KOPT-K1 (cell line): ENCODE results near the gene PRL.

Experiments used
- H3K27ac ChIP-seq: fragments of 200-600 bp; sonication (generic); 2 replicates; pipeline ENCODE4 v1.5.1; 2016; ENCODE audit warnings: antibody characterized with exemption, mild to moderate bottlenecking, low read depth, low read length; ENCODE audit not compliant: poor library complexity, severe bottlenecking
- H3K36me3 ChIP-seq: fragments of 200-600 bp; sonication (generic); 2 replicates; pipeline ENCODE4 v1.5.1; 2017; ENCODE audit warnings: antibody characterized with exemption, mild to moderate bottlenecking, low read length, moderate library complexity; ENCODE audit not compliant: insufficient read depth
- H3K9me3 ChIP-seq: fragments of 200-600 bp; sonication (generic); 2 replicates; pipeline ENCODE4 v1.5.1; 2017; ENCODE audit warnings: antibody characterized with exemption, low read length, mild to moderate bottlenecking; ENCODE audit not compliant: insufficient read depth, poor library complexity, severe bottlenecking

The PRL gene

GRCh38 chr6:22308939-22309338 is 12.1 kb upstream of the PRL start:
- Histone ChIP-seq H3K9me3 (peaks cover 34% of the 10 kb centered on the region), H3K36me3 (no peaks in the 10 kb centered on the region), H3K27ac (no peak overlapping the region)

DNA sequence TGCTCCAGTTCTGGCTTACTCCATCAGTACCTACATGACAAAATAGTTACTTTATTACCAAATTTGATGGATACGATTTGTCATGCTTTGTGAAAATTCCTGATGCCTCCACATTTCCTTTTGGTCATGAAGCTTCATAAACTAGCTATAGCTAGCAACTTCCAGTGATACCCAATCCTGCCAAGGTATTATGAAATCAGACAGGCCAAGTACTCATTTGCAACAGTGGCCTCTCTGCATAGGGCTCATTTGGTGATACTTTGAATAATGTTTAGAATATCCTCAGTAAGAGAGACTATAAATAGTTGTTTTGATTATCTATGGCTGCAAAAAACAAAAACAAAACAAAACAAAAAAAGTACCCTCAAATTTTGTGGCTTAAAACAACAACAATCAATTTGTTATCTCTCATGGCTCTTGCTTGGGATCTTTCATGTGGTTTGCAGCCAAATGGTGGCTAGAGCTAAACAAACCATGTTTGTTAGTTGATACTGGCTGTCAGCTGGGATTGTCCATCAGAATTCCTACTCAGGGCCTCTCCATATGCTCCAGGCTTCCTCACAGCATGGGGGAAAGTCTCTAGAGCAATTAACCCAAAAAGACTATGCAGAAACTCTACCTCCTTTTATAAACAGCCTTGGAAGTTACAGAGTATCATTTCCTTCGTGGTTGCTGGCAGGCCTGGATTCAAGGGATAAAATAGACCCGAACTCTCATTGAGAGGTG is 10.1 kb upstream of the PRL start:
- H3K9me3 ChIP-seq = peaks cover 18% of the 10 kb centered on the region

GRCh38 chr6:22302838-22303237 is 6.0 kb upstream of the PRL start:
- Histone ChIP-seq H3K9me3 (no peaks in the 10 kb centered on the region), H3K27ac (no peak overlapping the region), H3K36me3 (no peaks in the 10 kb centered on the region)

More for the DNA sequence above, 10.1 kb upstream of the PRL start:
- H3K36me3 ChIP-seq = no peaks in the 10 kb centered on the region
- H3K27ac ChIP-seq = no peak overlapping the region

- no peak overlapping the region for H3K27ac ChIP-seq
- H3K9me3 ChIP-seq = no peaks in the 10 kb centered on the region
- H3K36me3 ChIP-seq = no peaks in the 10 kb centered on the region
Measured at GRCh38 chr6:22300273-22300998, 3.6 kb upstream of the PRL start.

DNA sequence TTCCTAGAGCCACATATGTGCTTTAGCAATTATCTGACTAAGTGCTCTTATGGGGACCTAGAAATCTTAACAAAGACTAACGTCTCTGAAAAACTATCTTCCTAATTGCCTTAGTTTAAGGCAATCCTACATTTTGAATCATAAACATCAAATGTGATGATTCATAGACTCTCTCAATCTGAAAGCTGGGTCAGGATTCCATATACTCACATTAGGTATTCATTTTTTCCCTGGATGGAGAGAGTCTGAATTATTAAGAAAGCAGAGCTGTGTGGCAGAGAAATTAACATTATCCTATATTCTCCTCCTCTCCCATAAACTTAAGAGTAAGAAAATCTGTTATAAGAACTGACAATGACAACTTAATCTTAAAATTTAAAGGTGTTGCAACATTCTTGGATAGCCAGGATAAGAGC is 1.6 kb upstream of the PRL start:
- Histone ChIP-seq H3K27ac (no peak overlapping the region), H3K36me3 (no peaks in the 10 kb centered on the region), H3K9me3 (no peaks in the 10 kb centered on the region)

DNA sequence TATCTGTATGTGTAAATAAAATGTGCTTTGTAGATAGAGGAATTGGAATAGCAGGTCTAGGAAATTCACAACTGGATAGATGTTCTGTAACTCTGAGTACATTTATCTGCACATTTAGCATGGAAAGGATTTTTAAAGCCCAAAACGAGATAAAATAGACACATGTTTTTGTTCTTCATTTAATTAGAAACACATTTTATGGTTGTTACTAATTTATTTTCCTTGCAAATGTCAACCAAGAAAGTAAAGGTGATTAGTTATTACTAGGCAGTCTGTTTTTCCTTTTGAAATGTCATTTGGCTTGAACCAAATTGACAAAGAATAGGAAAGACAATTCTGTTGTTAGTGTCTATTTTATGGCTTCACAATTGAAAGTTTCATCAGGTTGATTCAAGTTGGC is 769 bp downstream of the PRL start:
- no peaks in the 10 kb centered on the region for H3K9me3 ChIP-seq
- H3K27ac ChIP-seq = no peak overlapping the region
- H3K36me3 ChIP-seq = no peaks in the 10 kb centered on the region

GRCh38 chr6:22295145-22295544 is 1.7 kb downstream of the PRL start:
- no peaks in the 10 kb centered on the region for H3K9me3 ChIP-seq
- H3K36me3 ChIP-seq = no peaks in the 10 kb centered on the region
- H3K27ac ChIP-seq = no peak overlapping the region

GRCh38 chr6:22294301-22294700 is 2.5 kb downstream of the PRL start:
- H3K9me3 ChIP-seq = no peaks in the 10 kb centered on the region
- H3K36me3 ChIP-seq = no peaks in the 10 kb centered on the region
- H3K27ac ChIP-seq = no peak overlapping the region

DNA sequence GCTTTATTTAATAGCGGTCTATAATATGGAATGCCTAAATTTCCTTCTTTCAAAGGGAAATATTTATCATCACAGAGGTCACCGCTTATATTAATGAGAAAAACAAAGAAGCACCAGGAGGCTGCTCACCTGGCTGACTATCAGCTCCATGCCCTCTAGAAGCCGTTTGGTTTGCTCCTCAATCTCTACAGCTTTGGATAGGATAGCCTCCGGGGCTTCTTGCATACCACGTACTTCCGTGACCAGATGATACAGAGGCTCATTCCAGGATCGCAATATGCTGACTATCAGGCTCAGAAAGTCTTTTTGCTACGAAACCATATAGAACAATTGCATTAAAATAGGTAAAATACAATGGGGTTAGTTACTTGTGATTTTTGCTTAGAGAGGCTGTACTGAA is 6.8 kb downstream of the PRL start:
- Histone ChIP-seq H3K27ac (no peak overlapping the region), H3K36me3 (no peaks in the 10 kb centered on the region), H3K9me3 (no peaks in the 10 kb centered on the region)

DNA sequence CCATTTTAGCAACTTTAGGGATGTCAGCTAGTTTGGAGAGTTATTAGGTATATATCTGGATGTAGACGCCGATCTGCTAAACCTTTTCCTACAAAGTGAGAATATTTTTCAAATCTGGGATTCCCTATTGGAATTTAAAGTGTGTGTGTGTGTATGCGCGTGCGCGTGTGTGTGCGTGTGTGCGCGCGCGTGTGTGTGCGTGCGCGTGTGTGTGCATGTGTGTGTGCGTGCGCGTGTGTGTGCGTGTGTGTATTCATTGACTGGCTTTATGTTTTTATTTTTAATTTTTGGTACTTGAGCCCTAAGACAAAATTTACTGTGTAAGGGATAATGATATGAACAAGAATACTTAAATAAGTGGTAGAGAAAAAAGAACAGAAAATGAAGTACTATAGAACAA is 8.1 kb downstream of the PRL start:
- no peaks in the 10 kb centered on the region for H3K9me3 ChIP-seq
- no peak overlapping the region for H3K27ac ChIP-seq
- no peaks in the 10 kb centered on the region for H3K36me3 ChIP-seq

DNA sequence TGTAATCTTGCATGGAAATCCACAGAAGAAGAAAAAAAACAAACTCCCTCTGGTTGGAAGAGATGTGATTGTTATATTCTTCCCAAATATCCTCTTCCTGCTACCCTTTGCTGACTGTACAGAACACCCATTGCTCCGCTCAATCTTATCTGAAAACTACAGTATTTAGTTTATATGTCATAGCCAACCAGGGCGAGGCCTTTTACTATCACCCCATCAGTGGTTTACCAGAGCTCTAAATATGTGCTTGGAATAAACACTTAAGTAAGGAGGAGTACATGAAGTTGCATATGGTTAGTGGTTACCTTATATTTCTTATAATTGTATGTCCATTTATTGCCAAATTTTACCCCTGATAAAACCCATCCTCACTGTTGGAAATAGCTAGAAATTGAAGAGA is 12.2 kb downstream of the PRL start:
- Histone ChIP-seq H3K9me3 (no peaks in the 10 kb centered on the region), H3K36me3 (no peaks in the 10 kb centered on the region), H3K27ac (no peak overlapping the region)

DNA sequence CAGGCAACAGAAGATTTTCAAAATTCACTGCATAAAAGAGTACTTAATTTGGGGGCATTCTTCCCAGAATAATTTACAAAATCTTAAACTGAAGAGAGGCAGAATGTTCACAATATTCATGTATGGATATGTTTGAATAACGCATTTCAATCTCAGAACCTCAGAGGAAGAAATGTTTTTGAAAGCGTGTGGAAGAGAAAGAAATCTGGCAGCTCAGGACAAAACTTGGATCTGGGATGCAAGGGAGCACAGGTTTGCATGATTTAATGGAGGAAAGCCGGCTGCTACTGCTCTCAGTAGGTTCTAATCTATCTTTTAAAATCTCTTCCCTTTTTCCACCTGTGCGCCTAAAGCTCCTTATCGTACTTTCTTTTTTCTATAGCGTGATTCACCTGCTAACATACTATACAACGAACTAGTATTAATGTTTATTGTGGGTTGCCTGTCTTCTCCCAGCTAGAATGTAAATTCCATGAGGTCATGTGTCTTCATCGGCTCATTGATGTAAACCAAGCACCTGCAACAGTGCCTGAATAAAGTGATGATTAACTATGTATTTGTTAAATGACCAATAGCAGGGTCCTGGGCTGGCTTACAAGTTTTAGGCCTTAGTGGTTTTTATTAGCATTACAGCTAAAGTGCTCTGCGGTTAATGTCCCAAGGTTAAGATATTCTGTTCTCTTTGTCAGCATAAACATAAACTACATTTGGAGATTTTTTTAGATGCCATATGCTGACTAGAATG is 15.3 kb downstream of the PRL start:
- H3K9me3 ChIP-seq = peaks cover 4% of the 10 kb centered on the region
- no peaks in the 10 kb centered on the region for H3K36me3 ChIP-seq
- H3K27ac ChIP-seq = no peak overlapping the region

GRCh38 chr6:22279427-22279826 is 17.4 kb downstream of the PRL start:
- Histone ChIP-seq H3K9me3 (peaks cover 18% of the 10 kb centered on the region), H3K27ac (no peak overlapping the region), H3K36me3 (no peaks in the 10 kb centered on the region)

DNA sequence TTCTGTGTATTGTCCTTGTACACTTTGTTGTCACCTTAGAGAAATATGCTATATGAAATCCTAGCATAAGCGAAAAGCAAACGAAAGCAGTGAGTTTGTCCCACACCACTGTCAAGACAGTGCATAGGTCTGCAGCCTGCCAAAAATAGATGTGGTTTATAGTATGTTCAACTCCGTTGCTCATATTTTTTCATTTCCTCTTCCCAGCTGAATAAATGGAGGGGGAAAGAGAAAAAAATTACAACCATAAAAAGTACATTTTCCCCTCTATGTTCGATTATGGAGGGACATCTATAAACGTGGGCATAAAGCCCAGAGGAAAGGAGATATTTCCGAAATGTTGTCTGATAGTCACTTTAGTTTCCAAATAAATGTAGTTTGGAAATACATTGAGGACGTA is 25.8 kb downstream of the PRL start:
- Histone ChIP-seq H3K27ac (no peak overlapping the region), H3K36me3 (no peaks in the 10 kb centered on the region), H3K9me3 (peaks cover 9% of the 10 kb centered on the region)

DNA sequence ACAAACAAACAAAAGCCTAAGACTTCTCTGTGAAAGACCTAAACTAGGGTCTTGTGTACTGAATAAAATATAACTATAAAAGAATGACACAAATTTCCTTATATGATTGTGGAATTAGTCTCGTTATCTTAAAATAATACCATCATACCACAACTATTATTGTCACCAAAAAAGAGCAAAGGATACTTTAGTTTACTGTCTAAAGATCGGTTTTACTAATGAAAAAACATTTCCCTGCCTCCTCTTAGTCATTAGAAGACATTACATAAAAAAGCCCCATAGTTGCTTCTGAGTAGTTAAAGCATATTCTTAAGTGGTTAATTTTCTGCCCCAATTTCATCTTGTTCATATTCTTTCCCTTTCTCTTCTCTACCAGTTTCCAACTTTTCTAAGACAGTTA is 33.1 kb downstream of the PRL start:
- H3K27ac ChIP-seq = no peak overlapping the region
- no peaks in the 10 kb centered on the region for H3K36me3 ChIP-seq
- H3K9me3 ChIP-seq = no peaks in the 10 kb centered on the region
